GM12878 (cell line): ENCODE data around the gene MCM8.

ENCODE experiments used
- CHD1 ChIP-seq: IDR thresholded peaks from 2 replicates; pipeline ENCODE4 v1.6.1; 2012; ENCODE audit warnings: low read depth, low read length, improper control_type of control experiment
- CREB1 ChIP-seq: IDR thresholded peaks from 2 replicates; pipeline ENCODE4 v1.6.1; 2012; ENCODE audit warnings: low read depth, mild to moderate bottlenecking, inconsistent platforms
- CTCF ChIP-seq, 3 experiments: IDR thresholded peaks in 2 of 3; conservative IDR thresholded peaks in 1 of 3; 2 replicates each; pipeline ENCODE4 v1.5.1; 2011; ENCODE audit warnings: low read depth in 3 of 3, low read length in 3 of 3, mild to moderate bottlenecking in 3 of 3, control low read depth in 2 of 3, moderate library complexity in 2 of 3, inconsistent platforms in 1 of 3, mixed read lengths in 1 of 3; ENCODE audit not compliant: control insufficient read depth in 2 of 3, insufficient read depth in 1 of 3; ENCODE audit errors: extremely low read depth in 1 of 3
- GABPA ChIP-seq: IDR thresholded peaks from 2 replicates; pipeline ENCODE4 v1.6.1; 2014; ENCODE audit warnings: antibody characterized with exemption, low read depth, mild to moderate bottlenecking, inconsistent platforms
- HDAC6 ChIP-seq: fragments of 200-600 bp; sonication (generic); IDR thresholded peaks from one replicate; pipeline ENCODE4 v1.8.0; 2017; ENCODE audit warnings: antibody characterized with exemption; ENCODE audit not compliant: unreplicated experiment
- NFIC ChIP-seq: IDR thresholded peaks from 2 replicates; pipeline ENCODE4 v1.6.1; 2012; ENCODE audit warnings: low read depth, mild to moderate bottlenecking, inconsistent platforms, low read length, moderate library complexity
- TF ChIP-seq, protein P1 (sequence below): IDR thresholded peaks from 2 replicates; pipeline ENCODE4 v1.6.1; 2012; ENCODE audit warnings: low read depth, low read length, improper control_type of control experiment

DNA sequence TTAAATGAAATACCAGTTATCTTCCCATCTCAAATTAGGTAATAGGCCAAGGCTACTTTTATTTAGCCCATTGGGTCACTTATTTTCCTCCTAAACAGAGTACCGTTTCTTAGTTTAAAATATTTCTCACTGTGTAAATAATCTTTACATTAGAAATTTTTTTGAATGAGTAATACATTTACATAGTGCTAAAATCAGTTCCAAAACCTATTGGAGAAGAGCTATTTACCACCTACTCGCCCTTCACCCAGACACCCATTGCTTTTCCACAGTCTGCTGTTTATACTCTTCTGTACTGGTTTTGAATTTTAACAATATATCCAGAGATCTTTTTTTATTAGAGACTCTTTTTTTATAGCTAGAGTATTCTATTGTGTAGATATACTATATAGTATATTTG, 36.9 kb downstream of the MCM8 start:
- TF ChIP-seq HDAC6 (no peak), CREB1 (no peak), CTCF (IDR thresholded peaks at IDR 0.05 in 2 of 3, conservative IDR thresholded peaks at IDR 0.05 in 1 of 3; ENCODE audit: control insufficient read depth in 2 of 3, extremely low read depth in 1 of 3, insufficient read depth in 1 of 3, low read depth in 3 of 3, low read length in 3 of 3) (no peak), GABPA (no peak), CHD1 (no peak), NFIC (no peak)
- TF ChIP-seq, protein P1, sequence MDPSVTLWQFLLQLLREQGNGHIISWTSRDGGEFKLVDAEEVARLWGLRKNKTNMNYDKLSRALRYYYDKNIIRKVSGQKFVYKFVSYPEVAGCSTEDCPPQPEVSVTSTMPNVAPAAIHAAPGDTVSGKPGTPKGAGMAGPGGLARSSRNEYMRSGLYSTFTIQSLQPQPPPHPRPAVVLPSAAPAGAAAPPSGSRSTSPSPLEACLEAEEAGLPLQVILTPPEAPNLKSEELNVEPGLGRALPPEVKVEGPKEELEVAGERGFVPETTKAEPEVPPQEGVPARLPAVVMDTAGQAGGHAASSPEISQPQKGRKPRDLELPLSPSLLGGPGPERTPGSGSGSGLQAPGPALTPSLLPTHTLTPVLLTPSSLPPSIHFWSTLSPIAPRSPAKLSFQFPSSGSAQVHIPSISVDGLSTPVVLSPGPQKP: no peak
